ENCODE measurements around the gene ASH1L.
"Not testable (repeated sequence)": the region's sequence is repeated elsewhere in the genome, so short reads cannot be mapped to it uniquely, and the experiment has no call there.

ASH1L gene

GRCh38 chr1:155488419-155488818 is 74.2 kb downstream of the ASH1L start:
- not testable (repeated sequence) for DNase-seq

DNA sequence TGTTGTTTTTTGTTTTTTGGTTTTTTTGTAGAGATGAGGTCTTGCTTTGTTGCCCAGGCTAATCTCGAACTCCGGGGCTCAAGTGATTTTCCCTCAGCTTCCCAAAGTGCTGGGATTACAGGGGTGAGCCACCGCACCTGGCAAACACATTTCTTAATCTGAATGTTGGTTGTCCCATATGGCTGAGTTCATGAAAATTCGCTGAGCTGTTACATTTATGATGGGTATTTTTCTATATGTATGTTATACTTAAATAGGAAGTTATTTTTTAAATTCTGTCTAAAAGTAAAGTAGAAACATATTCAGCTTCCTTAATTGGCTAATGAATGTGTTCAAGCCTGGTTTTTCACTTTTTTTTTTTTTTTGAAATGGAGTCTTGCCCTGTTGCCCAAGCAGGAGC is 75.1 kb downstream of the ASH1L start:
- no peak for DNase-seq

GRCh38 chr1:155486952-155487351 is 75.7 kb downstream of the ASH1L start:
- DNase-seq, result not testable (repeated sequence)

DNA sequence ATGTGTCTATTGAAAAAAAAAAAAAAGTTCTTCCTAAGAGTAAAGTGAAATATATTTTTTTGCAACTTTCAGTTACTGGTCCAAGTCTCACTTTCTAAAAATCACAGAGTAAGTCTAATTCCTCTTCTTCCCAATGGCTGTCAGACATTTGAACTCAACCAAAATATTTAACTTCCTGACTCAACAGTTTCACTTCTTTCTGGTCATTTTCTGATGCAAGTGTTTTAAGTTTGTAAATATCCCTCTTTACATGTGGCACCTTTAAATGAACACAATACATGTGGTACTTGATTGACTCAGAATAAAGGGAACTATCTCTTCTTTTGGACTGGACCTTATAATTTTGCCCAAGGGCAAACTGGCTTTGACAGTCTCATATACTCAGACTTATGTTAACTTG is 76.7 kb downstream of the ASH1L start:
- DNase-seq, result no peak

DNA sequence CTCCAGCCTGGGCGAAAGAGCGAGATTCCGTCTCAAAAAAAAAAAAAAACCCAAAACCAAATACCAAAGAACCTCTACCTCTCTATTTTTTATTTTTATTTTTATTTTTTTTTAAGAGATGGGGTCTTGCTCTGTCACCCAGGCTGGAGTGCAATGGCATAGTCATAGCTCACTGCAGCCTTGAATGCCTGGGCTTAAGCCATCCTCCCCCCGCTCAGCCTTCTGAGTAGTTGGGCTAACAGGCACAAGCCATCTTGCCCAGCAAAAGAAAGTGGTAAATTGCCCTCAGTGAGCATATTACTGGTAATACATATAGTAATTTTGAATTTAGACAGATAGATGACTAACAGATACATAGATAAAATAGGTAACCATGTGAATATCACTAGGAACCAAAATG is 77.4 kb downstream of the ASH1L start:
- DNase-seq, result no peak

DNA sequence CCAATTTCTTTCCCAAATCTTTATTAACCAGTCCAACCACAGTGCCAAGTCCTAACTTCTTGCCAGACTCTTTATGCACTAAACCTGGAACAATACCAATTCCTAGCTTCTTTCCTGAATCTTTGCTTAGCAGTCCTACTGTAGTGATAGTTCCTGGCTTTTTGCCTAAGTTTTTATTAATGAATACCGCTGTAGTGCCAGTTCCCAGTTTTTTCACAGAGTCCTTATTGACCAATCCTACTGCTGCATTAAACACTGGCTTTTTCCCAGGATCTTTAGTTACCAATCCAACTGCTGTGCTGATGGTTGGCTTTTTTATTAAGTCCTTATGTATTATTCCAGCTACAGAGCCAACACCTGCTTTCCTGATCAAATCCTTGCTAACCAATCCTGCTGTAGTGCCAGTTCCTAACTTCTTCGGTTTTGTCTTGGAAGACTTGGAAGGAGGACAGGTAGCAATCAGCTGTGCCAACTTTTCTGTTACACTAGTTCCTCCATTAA is 80.8 kb downstream of the ASH1L start:
- no peak for DNase-seq

- no peak for DNase-seq
These were observed 83.4 kb downstream of the ASH1L start for GRCh38 chr1:155479205-155479604.

DNA sequence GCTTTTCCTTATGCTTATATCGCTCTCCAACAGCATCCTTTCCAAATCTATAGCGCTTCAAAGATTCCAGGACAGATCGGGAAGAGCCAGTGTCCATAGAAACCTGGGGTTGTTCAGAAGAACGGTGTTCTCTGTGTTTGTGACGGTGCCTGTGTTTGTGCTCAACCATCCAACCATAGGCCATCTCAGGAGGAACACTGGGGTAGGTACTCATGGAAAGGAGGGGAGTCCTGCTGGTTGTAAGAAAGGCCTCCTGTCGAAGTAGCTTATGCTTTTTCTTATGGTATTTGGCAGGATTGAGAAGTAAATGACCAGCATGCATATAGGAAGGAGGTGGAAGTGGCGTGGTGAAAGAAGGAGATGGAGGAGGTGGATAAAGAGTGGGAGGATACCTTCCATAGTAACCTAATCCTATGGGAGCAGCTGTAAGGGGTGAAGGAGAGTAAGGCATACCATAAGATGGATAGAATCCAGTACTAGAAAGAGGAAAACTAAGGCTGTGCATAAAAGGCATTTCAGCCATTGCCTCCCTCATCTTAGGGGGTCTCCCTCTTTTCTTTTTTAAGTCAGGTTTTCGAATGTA is 84.2 kb downstream of the ASH1L start:
- DNase-seq, result no peak

GRCh38 chr1:155474146-155474545 is 88.5 kb downstream of the ASH1L start:
- DNase-seq, result no peak

DNA sequence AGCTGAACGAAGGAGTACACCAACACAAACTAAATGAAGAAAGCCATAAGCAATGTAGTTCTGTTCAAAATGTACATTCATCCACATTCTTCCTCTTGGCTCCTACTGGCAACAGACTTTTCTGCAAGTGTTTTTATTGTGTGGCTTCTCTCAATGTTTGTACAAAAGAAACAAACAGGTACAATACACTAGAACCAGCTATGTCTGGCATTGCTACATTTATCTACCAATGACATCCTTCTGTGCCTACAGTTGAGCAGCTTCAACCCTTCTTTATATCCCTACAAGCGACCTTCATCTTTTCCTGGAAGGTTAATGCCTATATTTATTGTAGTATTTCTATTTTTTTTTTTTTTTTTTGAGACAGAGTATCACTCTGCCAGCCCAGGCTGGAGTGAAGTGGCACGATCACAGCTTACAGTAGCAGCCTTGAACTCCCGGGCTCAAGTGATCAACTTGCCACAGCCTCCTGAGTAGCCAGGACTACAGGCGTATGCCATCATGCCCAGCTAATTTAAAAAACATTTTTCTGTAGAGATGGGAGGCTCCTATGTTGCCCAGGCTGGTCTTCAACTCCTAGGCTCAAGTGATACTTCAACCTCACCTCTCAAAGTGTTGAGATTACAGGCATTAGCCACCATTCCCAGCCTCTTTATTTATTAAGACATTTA is 89.3 kb downstream of the ASH1L start:
- DNase-seq, result no peak

DNA sequence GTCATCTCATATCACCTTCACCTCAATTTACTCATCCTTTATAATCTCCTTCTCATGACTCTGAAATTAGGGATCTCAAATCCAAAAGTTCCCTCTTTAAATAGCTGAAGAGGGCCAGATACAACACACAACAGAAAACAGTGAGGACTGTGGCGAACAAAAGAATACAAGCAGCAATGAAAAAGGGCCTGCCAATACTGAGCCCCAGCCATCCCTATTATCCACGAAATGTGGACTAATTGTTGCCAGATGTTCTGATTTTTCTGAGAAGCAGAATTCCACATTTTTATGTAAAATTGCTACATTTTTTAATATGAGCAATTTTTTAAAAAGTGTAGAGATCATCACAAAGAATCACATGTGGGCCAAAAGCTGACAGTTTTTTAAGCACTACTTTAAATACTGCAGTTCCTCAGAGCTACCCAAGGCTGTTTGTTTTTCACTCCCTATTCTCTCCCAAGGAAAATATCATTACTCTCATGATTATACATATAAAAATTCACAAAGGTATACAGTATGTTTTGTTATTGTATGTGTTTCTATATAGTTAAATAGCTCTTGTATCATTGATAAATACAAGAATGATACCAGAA is 90.0 kb downstream of the ASH1L start:
- no peak for DNase-seq

- no peak for DNase-seq
These were observed 90.7 kb downstream of the ASH1L start for GRCh38 chr1:155471891-155472290.

DNA sequence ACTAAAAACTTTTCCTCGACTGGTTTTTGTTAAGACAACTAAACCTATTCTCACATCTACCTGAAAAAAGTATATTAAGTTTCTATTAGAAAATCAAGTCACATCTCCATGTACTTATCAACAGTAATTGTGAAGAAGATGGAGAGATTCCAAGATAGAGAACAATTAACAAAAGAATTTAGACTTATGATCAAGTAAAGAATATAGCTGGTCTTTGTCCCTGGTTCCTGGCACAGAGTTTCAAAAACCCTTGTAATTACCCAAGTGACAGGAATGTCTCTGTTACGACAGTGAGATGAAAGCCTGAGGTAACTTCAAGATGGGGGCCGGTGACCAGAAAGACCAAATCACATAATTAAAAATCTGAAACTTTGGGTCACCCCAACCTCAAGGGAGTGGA is 91.6 kb downstream of the ASH1L start:
- no peak for DNase-seq

GRCh38 chr1:155466996-155467395 is 95.6 kb downstream of the ASH1L start:
- DNase-seq, result no peak

DNA sequence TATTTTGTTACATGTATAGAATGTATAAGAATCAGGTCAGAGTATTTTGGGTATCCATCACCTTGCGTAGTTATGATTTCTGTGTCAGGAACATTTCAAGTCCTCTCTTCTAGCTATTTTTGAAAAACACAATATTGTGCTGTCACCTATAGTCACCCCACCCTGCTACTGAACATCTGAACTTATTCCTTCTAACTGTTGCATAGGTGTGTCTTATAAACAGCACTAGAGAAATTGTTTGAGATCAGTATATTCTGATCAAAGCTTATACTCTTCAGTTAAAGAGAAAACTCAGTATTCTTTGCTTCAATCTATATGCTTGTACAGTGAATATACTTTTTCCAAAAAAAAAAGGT is 96.0 kb downstream of the ASH1L start:
- DNase-seq, result no peak

DNA sequence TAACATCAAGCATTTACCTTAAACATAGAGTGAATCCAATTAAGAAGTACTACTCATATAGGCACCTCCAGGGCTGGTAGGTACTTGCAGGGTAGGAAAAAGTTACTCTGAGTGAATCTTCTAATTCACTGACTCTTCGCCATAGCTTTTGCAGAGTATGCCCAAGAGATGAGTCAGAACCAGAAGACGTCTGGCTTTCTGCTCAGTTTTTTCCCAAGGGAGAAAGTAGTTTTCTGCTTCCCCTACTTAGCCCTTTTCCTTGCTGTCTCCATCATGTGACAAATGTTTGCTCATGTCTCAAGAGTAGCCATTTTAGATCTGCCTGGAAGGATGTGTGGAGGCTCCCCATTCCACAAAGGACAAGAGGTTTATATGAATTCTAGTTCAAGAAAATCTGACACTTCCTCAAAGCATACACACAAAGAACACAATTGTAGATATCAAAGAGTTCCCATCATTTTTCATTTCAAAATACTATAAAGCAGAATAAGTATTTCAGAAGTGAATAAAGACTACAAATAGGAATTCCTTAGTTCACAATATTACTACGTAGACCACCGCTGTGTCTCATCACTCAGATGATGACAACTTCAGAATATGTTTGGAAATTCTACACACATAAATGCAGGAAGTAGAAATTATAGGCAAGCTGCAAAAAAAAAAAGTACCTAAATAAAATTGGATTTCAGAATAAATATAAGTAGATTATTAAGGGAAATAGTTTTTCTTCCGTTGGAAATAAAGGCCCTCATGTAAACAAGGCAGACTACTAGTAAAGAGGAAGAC is 98.5 kb downstream of the ASH1L start:
- no peak for DNase-seq

DNA sequence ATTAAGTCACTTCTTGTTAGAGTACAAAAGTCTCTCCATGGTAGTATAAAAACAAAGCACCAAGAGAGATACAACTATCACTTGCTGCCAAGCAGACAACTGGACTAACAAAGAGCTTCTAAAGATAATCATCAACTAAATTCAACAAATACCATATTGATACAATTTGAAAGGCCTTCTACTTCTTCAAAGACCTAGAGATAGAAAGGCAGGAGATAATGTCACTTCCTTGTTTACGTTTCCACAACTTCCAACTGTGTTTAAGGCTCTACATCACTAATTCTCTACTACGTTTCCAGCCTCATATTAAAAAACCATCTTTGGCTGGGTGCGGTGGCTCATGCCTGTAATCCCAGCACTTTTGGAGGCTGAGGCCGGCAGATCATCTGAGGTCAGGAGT is 104.5 kb downstream of the ASH1L start:
- DNase-seq, result no peak

DNA sequence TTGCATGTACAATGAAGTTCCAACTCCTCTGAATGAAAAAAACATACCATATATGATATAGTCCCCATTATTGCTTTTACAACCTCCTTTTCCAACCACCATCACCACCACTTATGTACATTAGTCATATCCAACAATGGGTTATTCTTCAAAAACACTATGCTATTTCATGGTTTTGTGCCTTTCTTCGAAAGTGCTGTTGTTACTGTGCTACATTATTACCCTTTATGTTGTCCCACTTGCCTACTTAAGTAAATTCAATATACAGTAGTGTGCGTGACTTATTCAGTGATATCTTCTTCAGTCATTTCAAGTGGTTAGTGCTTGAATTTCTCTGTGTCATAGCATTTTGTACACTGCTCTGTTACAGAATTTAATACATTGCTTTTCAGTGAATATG is 105.3 kb downstream of the ASH1L start:
- no peak for DNase-seq

DNA sequence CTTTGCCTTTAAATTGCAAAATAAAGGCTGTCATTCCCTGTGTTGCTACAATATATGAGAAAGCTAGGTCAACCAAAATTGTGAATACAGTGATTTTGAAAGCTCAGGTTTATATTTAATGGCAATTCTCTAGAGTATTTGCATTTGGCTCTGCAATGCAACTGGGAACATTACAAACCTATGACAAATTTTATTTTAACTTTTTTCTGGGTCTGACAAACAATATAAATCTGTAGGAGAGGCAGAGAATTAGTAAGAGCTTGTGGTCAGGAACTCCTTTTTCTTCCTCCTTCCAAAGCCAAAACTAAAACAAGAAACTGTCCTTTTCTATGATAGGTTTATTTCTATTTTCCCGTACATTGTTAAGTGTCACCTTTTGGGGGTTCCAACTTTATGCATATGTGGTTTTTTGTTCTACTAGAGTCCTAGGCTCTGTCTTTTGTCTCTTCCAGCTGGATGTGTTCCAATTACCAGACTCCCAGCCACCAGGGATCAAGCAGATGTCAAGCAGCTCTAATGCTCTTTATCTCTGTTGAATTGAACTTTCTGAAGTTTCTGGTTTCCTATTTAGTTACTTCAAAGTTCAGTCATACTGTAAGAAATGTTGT is 106.9 kb downstream of the ASH1L start:
- DNase-seq, result no peak

DNA sequence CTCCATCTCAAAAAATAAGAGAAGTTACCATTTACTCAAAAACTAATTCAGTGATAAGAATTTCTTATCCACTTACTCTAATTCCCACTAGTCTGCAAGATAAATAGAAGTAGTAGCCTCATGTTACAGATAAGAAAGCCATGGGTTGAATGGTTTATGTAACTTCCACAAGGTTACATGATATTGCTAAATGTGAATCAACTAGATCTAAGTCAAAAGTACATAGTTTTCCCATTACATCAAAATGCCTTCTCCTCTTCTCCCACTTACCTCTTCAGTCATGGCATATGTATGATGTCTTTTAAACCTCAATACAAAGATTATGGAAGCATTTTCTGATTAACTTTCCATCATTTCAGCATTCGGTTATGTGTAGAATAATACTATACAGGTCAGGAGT is 108.5 kb downstream of the ASH1L start:
- no peak for DNase-seq

- DNase-seq, result no peak
These were observed 109.5 kb downstream of the ASH1L start for GRCh38 chr1:155453141-155453540.

DNA sequence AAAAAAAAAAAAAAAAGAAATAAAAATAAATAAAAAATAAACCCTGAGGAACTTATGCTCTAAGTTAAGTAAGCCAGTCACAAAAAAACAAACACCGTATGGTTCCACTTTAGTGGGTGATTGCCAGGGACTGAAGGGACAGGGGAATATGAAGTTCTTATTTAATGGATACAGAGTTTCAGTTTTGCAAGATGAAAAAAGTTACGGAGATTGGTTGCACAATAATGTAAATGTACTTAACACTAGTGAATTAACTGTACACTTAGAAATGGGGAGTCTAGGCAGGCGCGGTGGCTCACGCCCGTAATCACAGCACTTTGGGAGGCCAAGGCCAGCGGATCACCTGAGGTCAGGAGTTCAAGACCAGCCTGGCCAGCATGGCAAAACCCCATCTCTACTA is 111.4 kb downstream of the ASH1L start:
- DNase-seq, result no peak

DNA sequence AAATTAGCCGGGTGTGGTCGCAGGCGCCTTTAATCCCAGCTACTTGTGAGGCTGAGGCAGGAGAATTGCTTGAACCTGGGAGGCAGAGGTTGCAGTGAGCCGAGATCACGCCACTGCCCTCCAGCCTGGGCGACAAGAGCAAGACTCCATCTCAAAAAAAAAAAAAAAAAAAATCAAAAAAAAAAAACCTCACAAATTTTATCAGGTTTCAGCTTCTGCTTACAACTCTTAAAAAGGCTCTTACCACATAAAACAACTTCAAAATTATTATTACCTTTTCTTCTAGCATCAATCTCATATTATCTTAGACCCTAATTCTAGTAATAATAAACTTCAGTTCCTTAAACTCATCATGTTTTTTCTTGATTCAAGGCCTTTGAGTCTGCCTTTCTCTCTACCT is 120.2 kb downstream of the ASH1L start:
- not testable (repeated sequence) for DNase-seq
